ENCODE measurements around the gene GABBR2.

GRCh38 chr9:98488571-98489312 lies 220.0 kb downstream of the GABBR2 start:
- TF ChIP-seq CTCF (conservative IDR thresholded peaks at IDR 0.05; ENCODE audit: low read depth in 2 of 2) (no peak), EZH2phosphoT487 (IDR thresholded peaks at IDR 0.05; ENCODE audit: unreplicated experiment) (no peak), POLR2AphosphoS5 (IDR thresholded peaks at IDR 0.05; ENCODE audit: low read depth) (no peak), JUNB (IDR thresholded peaks at IDR 0.05; ENCODE audit: unreplicated experiment) (no peak), ZNF331 (CRISPR knock-in tag; IDR thresholded peaks at IDR 0.05; ENCODE audit: low read depth) (no peak), EZH2 (IDR thresholded peaks at IDR 0.05; ENCODE audit: low read depth, unreplicated experiment) (no peak), ZNF114 (CRISPR knock-in tag; IDR thresholded peaks at IDR 0.05) (no peak), CREB1 (CRISPR knock-in tag; IDR thresholded peaks at IDR 0.05; ENCODE audit: low read depth) (no peak), STAT1 (IDR thresholded peaks at IDR 0.05; ENCODE audit: unreplicated experiment) (no peak), ETS1 (IDR thresholded peaks at IDR 0.05) (no peak), NANOG (IDR thresholded peaks at IDR 0.05; ENCODE audit: borderline replicate concordance) (no peak)
- TF ChIP-seq, protein P1, sequence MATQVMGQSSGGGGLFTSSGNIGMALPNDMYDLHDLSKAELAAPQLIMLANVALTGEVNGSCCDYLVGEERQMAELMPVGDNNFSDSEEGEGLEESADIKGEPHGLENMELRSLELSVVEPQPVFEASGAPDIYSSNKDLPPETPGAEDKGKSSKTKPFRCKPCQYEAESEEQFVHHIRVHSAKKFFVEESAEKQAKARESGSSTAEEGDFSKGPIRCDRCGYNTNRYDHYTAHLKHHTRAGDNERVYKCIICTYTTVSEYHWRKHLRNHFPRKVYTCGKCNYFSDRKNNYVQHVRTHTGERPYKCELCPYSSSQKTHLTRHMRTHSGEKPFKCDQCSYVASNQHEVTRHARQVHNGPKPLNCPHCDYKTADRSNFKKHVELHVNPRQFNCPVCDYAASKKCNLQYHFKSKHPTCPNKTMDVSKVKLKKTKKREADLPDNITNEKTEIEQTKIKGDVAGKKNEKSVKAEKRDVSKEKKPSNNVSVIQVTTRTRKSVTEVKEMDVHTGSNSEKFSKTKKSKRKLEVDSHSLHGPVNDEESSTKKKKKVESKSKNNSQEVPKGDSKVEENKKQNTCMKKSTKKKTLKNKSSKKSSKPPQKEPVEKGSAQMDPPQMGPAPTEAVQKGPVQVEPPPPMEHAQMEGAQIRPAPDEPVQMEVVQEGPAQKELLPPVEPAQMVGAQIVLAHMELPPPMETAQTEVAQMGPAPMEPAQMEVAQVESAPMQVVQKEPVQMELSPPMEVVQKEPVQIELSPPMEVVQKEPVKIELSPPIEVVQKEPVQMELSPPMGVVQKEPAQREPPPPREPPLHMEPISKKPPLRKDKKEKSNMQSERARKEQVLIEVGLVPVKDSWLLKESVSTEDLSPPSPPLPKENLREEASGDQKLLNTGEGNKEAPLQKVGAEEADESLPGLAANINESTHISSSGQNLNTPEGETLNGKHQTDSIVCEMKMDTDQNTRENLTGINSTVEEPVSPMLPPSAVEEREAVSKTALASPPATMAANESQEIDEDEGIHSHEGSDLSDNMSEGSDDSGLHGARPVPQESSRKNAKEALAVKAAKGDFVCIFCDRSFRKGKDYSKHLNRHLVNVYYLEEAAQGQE (IDR thresholded peaks at IDR 0.05; ENCODE audit: unreplicated experiment), result no peak
- TF ChIP-seq, protein P2, sequence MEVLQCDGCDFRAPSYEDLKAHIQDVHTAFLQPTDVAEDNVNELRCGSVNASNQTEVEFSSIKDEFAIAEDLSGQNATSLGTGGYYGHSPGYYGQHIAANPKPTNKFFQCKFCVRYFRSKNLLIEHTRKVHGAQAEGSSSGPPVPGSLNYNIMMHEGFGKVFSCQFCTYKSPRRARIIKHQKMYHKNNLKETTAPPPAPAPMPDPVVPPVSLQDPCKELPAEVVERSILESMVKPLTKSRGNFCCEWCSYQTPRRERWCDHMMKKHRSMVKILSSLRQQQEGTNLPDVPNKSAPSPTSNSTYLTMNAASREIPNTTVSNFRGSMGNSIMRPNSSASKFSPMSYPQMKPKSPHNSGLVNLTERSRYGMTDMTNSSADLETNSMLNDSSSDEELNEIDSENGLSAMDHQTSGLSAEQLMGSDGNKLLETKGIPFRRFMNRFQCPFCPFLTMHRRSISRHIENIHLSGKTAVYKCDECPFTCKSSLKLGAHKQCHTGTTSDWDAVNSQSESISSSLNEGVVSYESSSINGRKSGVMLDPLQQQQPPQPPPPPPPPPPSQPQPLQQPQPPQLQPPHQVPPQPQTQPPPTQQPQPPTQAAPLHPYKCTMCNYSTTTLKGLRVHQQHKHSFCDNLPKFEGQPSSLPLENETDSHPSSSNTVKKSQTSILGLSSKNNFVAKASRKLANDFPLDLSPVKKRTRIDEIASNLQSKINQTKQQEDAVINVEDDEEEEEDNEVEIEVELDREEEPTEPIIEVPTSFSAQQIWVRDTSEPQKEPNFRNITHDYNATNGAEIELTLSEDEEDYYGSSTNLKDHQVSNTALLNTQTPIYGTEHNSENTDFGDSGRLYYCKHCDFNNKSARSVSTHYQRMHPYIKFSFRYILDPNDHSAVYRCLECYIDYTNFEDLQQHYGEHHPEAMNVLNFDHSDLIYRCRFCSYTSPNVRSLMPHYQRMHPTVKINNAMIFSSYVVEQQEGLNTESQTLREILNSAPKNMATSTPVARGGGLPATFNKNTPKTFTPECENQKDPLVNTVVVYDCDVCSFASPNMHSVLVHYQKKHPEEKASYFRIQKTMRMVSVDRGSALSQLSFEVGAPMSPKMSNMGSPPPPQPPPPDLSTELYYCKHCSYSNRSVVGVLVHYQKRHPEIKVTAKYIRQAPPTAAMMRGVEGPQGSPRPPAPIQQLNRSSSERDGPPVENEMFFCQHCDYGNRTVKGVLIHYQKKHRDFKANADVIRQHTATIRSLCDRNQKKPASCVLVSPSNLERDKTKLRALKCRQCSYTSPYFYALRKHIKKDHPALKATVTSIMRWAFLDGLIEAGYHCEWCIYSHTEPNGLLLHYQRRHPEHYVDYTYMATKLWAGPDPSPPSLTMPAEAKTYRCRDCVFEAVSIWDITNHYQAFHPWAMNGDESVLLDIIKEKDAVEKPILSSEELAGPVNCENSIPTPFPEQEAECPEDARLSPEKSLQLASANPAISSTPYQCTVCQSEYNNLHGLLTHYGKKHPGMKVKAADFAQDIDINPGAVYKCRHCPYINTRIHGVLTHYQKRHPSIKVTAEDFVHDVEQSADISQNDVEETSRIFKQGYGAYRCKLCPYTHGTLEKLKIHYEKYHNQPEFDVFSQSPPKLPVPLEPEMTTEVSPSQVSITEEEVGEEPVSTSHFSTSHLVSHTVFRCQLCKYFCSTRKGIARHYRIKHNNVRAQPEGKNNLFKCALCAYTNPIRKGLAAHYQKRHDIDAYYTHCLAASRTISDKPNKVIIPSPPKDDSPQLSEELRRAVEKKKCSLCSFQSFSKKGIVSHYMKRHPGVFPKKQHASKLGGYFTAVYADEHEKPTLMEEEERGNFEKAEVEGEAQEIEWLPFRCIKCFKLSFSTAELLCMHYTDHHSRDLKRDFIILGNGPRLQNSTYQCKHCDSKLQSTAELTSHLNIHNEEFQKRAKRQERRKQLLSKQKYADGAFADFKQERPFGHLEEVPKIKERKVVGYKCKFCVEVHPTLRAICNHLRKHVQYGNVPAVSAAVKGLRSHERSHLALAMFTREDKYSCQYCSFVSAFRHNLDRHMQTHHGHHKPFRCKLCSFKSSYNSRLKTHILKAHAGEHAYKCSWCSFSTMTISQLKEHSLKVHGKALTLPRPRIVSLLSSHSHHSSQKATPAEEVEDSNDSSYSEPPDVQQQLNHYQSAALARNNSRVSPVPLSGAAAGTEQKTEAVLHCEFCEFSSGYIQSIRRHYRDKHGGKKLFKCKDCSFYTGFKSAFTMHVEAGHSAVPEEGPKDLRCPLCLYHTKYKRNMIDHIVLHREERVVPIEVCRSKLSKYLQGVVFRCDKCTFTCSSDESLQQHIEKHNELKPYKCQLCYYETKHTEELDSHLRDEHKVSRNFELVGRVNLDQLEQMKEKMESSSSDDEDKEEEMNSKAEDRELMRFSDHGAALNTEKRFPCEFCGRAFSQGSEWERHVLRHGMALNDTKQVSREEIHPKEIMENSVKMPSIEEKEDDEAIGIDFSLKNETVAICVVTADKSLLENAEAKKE (CRISPR knock-in tag; IDR thresholded peaks at IDR 0.05), result no peak

Measured in GM23338 (cell line).